ENCODE measurements around the gene DHX35. TPM values are rescaled to one million over a fixed set of nuclear protein-coding genes. Genes with fewer than 3 reads are reported as not detected.

DHX35 gene
- total and polyA plus RNA-seq, 2 of the 8 experiments (the other 6 are each of a cell fraction or from before 2014, with no cell fraction given), result 21.9 to 27.7 TPM

DNA sequence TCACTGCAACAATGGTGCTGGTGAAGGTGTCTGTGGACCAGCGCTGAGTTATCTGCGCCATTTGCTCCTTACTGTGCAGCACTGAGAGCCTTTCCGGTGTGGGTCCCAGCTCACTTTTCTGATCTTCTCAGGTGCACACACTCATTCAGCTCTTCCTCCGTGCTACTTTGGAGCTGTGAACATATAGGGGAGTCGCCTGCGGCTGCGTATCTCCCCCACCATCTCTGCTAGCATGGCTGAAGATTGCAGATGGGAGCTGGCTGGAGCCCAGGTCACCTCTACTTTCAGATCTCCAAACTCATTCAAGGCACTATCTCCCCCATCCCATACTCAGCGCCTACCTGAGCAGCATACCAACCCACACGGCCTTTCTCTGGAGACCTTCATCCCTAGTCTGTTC lies 96.9 kb downstream of the DHX35 start:
- no peaks in the 10 kb centered on the region for H3K79me1 ChIP-seq (ENCODE audit: low read depth, low read length)
- DNase-seq (ENCODE audit: low read depth in 1 of 2, low spot score in 2 of 2), result no peak
- no peaks in the 10 kb centered on the region for H3K4me1 ChIP-seq (replicated peaks in 1 of 4; ENCODE audit: control insufficient read depth in 3 of 4, insufficient read depth in 4 of 4, low read length in 3 of 4)
- no peak overlapping the region for H3K4me3 ChIP-seq (ENCODE audit: extremely low read depth in 1 of 4, insufficient read depth in 2 of 4, low read depth in 3 of 4, low read length in 4 of 4)
- H3K23ac ChIP-seq (ENCODE audit: insufficient read length), result no peak overlapping the region
- H3K27me3 ChIP-seq (replicated peaks in 1 of 4; ENCODE audit: control insufficient read depth in 3 of 4, extremely low read depth in 1 of 4, insufficient read depth in 3 of 4, low read length in 3 of 4), result no peaks in the 10 kb centered on the region
- no peak overlapping the region for H2AK5ac ChIP-seq (ENCODE audit: low read depth, low read length)
- no peak overlapping the region for H3K56ac ChIP-seq (replicated peaks; ENCODE audit: insufficient read length, low read depth, low read length)
- H3K36me3 ChIP-seq (ENCODE audit: control insufficient read depth in 2 of 4, insufficient read depth in 4 of 4, low read length in 3 of 4), result no peaks in the 10 kb centered on the region
- no peak overlapping the region for H3K14ac ChIP-seq (ENCODE audit: insufficient read length)
- WGBS, 2 experiments (ENCODE audit: extremely low coverage in 1 of 2, insufficient coverage in 1 of 2, insufficient read length in 1 of 2, insufficient replicate concordance in 2 of 2, low coverage in 1 of 2, low lambda C conversion rate in 2 of 2, missing lambda C conversion rate in 1 of 2), result 93% methylated on average over 9 of the region's 9 CpGs; no CpG with 5 or more reads in 1 of the 2 experiments
- H4K8ac ChIP-seq (ENCODE audit: extremely low read depth, insufficient read depth, low read length), result no peak overlapping the region
- H3K27ac ChIP-seq (ENCODE audit: low read depth, low read length), result no peak overlapping the region
- POLR2A ChIA-PET (ENCODE audit: partially characterized antibody), result no interaction called here
- H2BK12ac ChIP-seq (ENCODE audit: low read depth, low read length), result no peak overlapping the region
- no peaks in the 10 kb centered on the region for H3K23me2 ChIP-seq (ENCODE audit: low read depth, low read length)
- no peak overlapping the region for H3K9ac ChIP-seq (replicated peaks in 1 of 4; ENCODE audit: extremely low read depth in 1 of 4, low read depth in 3 of 4, low read length in 3 of 4)
- H4K20me1 ChIP-seq (replicated peaks in 1 of 2; ENCODE audit: control insufficient read depth in 1 of 2, insufficient read depth in 2 of 2, low read length in 2 of 2), result no peaks in the 10 kb centered on the region
- no peak overlapping the region for H3K18ac ChIP-seq (ENCODE audit: extremely low read depth, low read length)
- H2BK5ac ChIP-seq (ENCODE audit: low read depth, low read length), result no peak overlapping the region
- H2BK120ac ChIP-seq (replicated peaks; ENCODE audit: low read depth, low read length), result no peak overlapping the region
- no peak overlapping the region for H2BK15ac ChIP-seq (ENCODE audit: low read length)
- no peak overlapping the region for H3K4ac ChIP-seq (replicated peaks; ENCODE audit: insufficient read length, low read depth, low read length)
- CTCF ChIA-PET (ENCODE audit: partially characterized antibody), result interaction anchor here (1.0 to 1.6 kb wide), 4 partner anchors 10 to 12 kb away, joined by 3 to 4 read pairs (median 3); no protein-coding TSS in a partner anchor
- H4K91ac ChIP-seq (replicated peaks; ENCODE audit: insufficient read length, low read length), result no peak overlapping the region
- no peaks in the 10 kb centered on the region for H3K79me2 ChIP-seq (ENCODE audit: control insufficient read depth in 1 of 2, insufficient read depth in 2 of 2, low read length in 2 of 2)
- no peak overlapping the region for H2BK20ac ChIP-seq (ENCODE audit: low read length)
- H3K4me2 ChIP-seq (ENCODE audit: insufficient read depth in 1 of 2, low read depth in 2 of 2, low read length in 2 of 2), result no peak overlapping the region
- no peak for FAIRE-seq
- no peaks in the 10 kb centered on the region for H3K9me3 ChIP-seq (ENCODE audit: insufficient read depth in 2 of 2, low read depth in 1 of 2, low read length in 1 of 2)
- H2AFZ ChIP-seq (ENCODE audit: low read length), result no peak overlapping the region
- no peak overlapping the region for H4K5ac ChIP-seq (ENCODE audit: insufficient read length, low read depth, low read length)
- no peak for TF ChIP-seq TAF7 (optimal IDR thresholded peaks at IDR 0.05; ENCODE audit: borderline replicate concordance, low read depth, low read length)
- no peak for TF ChIP-seq SRF (IDR thresholded peaks at IDR 0.05; ENCODE audit: low read depth, low read length)
- TF ChIP-seq BACH1 (IDR thresholded peaks at IDR 0.05; ENCODE audit: low read length), result no peak
- TF ChIP-seq, protein P1, sequence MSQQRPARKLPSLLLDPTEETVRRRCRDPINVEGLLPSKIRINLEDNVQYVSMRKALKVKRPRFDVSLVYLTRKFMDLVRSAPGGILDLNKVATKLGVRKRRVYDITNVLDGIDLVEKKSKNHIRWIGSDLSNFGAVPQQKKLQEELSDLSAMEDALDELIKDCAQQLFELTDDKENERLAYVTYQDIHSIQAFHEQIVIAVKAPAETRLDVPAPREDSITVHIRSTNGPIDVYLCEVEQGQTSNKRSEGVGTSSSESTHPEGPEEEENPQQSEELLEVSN (IDR thresholded peaks at IDR 0.05), result no peak
- TF ChIP-seq CBX5 (IDR thresholded peaks at IDR 0.05; ENCODE audit: low read depth, low read length), result no peak
